HG03108 (cell line): Measurements from ENCODE around the gene SUMO3.

Source experiments
- ATAC-seq: cut with Tn5 transposase; IDR thresholded peaks from one replicate; pipeline ENCODE4 v1.9.1; 2021; ENCODE audit warnings: moderate library complexity; ENCODE audit not compliant: unreplicated experiment

The SUMO3 gene

DNA sequence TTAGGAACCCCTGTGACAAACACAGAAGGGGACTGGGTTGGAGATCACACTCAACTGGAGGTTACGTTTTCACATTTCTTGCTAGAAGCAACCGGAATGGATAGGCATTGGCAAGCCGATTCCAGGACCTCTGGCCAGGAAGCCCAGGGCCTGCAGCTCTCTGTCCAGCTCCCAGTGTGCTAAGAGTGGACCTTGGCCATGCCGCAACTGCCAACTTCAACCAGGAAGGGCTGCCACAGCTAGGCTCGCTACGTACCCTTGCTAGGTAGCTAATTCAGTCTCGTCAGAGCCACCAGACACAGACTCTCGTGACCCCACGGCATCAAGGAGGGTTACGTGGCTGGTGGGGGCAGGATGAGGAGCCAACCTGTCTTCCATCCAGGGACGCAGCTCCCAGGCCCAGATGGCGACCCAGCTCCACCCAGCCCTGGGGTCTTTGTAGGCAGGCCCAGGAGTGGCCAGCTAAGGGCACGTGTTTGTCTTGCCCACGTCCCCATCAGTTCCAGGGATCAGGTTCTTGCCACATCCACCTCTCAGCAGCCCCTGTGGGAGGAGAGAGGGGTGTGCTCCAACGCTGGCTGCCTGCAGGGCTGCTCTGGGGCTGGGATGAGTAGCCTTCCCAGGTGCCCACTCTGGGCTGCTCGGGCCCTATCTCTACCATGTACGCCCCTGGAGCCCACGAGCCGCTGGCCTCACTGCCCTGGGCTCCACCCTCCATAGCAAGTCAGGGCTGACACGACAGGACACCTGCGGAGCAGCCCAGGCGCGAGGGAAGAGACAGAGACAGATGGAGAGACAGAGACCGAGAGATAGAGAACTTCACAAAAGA is 55.4 kb downstream of the SUMO3 start:
- ATAC-seq = no peak

GRCh38 chr21:44761747-44762208 is 56.1 kb downstream of the SUMO3 start:
- ATAC-seq = no peak

DNA sequence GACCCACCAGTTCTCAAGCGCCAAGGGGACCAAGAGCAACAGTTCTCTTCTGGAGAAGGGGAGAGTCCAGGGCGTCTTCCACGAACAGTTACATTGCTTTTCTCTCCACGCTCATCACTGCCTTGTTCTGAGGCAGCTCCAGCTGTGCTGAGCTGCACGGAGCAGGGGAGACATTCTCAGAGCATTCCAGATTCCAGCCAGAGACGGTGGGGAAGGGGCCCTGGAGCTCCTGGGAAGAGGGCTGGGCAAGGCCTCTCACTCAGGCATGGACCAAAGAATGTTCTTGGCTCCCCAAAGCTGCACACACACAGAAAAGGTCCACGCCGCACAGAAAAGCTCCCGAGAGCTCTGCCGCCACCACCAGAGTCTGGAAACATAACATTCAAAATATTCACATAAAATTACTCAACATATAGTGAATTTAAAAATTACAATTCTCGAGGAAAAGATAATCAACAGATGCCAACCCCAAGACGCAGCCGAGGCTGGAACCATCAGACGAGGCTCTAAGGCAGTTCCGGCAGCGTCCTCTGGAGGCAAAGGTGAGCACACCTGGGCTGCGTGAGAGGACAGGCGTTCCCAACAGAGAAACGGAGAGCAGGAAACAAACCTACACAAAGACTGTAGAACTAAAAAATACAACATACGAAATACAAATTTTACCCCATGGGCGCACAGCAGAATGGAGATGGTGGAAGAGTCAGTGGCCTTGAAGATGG is 56.7 kb downstream of the SUMO3 start:
- no peak for ATAC-seq

DNA sequence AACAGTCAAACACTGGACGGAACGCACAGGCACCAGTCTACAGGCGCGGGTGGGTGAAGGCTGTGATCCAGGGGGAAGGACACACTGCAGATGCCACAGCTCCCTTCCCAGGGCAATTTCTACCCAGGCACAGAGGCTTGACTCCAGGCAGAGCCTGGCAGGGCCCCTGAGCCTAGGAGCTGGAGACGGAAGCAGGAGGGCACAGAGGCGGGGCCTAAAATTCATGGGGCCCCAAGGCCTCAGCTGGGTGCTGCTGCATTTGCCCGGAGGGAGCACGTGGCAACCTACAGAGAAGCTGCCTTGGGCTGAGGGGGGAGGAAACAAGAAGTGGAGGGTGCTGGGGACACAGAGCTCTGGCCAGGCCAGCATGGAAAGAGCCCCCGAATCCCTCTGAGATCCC is 57.5 kb downstream of the SUMO3 start:
- ATAC-seq = no peak

GRCh38 chr21:44759628-44760285 is 58.1 kb downstream of the SUMO3 start:
- no peak for ATAC-seq

- no peak for ATAC-seq
Observed at GRCh38 chr21:44758781-44759627, 58.9 kb downstream of the SUMO3 start.

DNA sequence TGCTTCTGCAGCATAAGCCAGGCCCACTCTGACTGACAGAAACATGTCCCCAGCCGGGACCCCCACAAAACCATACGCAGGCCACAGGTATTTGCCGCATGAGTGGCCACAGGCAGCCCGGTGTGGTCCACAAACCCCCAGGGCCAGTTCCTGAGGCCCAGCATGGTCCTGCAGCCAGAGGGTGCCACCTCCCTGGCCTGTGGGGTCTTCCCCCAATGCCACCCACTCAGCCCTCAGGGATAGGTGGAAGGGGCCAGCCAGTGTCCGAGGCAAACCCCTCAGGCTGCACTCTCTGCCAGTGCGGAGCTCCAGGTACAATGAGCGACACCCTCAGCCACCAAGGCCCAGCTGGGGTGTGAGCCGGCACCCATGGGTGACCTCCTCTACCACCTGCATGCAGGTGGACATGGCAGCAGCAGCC is 59.7 kb downstream of the SUMO3 start:
- no peak for ATAC-seq

DNA sequence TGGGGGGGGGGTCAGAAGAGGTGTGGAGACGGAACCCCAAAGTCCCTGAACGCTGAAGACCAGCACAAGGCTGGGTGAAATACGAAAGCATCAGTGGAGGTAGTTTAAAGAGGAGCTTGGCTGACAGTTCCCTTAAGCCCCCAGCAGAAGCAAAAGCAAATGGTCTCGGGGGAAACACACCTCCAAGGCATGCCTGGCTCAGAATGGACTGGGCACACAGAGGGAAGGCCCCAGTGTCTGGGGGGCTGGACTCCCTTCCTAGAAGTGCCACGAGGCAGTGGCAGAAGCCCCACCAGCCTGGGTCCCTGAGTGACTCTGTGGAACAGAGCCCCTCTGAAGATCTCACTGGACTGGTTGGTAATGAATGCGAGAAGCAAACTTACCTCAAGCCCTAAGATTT is 60.1 kb downstream of the SUMO3 start:
- no peak for ATAC-seq

DNA sequence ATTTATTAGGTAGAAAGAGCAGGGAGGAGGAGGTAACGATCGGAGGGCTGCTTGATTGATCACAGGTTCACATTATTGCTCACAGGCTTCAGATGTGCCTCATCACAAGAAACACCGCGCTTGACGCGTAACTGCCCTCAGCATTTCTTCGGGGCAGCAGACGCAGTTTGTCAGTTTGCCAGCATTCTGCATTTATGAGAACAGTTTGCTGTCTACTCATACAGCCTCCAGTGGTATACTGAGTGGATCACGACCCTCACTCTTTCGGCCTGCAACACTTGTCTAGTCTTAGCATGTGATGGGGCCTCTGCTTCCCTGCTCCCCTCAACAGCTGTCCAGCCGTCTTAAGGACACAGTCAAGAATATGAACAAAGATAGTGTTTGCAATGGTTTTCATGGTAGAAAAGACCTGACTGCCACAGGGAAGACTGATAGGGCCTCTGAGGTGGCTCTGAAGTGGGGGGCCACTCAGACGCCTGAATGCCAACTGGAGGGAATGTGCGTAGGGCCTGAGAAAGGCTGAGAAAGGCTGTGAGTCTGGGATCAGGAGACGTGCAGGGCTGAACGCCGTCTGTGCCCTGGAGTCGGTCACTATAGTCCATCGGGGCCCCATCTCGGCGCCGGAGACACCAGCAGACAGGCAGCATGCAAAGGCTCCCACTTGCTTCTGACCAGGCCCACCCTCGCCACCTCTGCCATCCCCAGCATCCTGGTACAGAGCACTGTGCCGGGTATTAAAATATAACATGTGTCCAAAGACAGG is 61.3 kb downstream of the SUMO3 start:
- no peak for ATAC-seq
